Adrenal gland (tissue), 5 donors: ENCODE results near the gene PABPN1.

Experiments
- CTCF ChIP-seq, 6 experiments: fragments of 450-650 bp in 4 of 6; fragments of 200-600 bp in 2 of 6; sonication (generic) in 1 of 6; IDR thresholded peaks; 1 replicate in 5 of 6; 2 replicates in 1 of 6; pipeline versions ENCODE4 v1.5.1 to v1.8.0; 2016 to 2021; ENCODE audit warnings: antibody characterized with exemption in 6 of 6, mild to moderate bottlenecking in 2 of 6, moderate library complexity in 1 of 6
- POLR2A ChIP-seq, 2 donors: fragments of 450-650 bp; IDR thresholded peaks; one replicate each; pipeline ENCODE4 v1.6.1; 2017; ENCODE audit warnings: antibody characterized with exemption in 2 of 2, mild to moderate bottlenecking in 2 of 2, moderate library complexity in 1 of 2
- donor health status: DM: no; HTN: no; CAD: no.

- TF ChIP-seq CTCF (IDR thresholded peaks at IDR 0.05) (peak in 1 of 6 experiments; percentile 18), POLR2A (IDR thresholded peaks at IDR 0.05) (peak; percentile 59 to 91)
These were observed 35.0 kb upstream of the PABPN1 start, which contains the start of gene HOMEZ for GRCh38 chr14:23286020-23286901.
